IPS DF 4.7 (cell line): Measurements from ENCODE around the gene EIF3B.
"Not testable (repeated sequence)": the region's sequence is repeated elsewhere in the genome, so short reads cannot be mapped to it uniquely, and the experiment has no call there.

ENCODE experiments used
- DNase-seq: peaks from one replicate; pipeline ENCODE4 v3.0.0-alpha.2; 2013; ENCODE audit warnings: low spot score; ENCODE audit errors: extremely low read depth

EIF3B gene

GRCh38 chr7:2399848-2400587, 45.4 kb downstream of the EIF3B start:
- DNase-seq, result no peak

DNA sequence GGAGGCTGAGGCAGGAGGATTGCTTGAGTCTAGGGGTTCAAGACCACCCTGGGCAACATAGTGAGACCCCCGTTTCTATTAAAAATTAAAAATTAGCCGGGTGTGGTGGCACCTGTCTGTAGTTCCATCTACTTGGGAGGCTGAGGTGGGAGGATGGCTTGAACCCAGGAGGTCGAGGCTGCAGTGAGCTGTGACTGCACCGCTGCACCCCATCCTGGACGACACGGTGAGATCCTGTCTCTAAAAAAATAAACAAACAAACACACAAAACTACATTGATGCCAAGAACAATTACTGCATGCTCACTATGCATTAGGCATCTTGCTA, 48.0 kb downstream of the EIF3B start:
- DNase-seq, result no peak

DNA sequence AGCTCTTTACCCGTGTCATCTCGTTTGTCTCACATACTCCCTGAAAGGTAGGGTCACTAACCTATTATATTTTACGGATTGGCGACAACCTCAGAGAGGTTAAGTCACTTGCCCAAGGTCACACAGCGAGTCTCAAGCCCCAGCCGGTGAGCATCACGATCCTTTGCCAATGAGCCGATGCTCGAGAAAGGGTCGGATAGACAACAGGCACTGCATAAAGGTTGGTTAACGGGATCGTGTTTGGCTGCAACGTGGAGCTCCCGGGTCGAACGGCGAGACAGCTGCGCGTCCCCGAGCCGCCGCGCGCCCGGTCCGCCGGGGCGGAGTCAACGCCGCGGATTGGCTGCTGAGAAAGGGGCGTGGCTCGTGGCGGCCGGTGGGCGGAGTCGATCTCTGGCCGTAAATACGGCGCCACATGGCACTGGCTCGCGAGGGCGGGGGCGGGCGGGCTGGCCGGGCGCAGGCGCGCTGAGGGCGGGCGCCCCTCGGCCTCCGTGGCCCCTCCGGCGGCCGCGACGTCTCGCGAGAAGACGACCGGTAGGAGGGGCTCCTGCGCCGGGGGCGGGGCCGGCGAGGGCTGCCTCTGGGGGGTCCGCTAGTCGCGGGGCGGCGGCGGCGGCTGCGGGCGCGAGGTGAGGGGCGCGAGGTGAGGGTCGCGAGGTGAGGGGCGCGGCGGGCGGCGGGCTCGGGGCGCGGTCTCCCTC, 48.5 kb downstream of the EIF3B start, which contains the start of gene CHST12:
Gene CHST12, plus strand, starts transcription at position 598 of the 704 bp plus-strand sequence. CDS start 29,029 bp downstream, outside the sequence.
- peak; percentile 36 for DNase-seq

- DNase-seq, result no peak
Observed at GRCh38 chr7:2403718-2404648, 49.4 kb downstream of the EIF3B start.

DNA sequence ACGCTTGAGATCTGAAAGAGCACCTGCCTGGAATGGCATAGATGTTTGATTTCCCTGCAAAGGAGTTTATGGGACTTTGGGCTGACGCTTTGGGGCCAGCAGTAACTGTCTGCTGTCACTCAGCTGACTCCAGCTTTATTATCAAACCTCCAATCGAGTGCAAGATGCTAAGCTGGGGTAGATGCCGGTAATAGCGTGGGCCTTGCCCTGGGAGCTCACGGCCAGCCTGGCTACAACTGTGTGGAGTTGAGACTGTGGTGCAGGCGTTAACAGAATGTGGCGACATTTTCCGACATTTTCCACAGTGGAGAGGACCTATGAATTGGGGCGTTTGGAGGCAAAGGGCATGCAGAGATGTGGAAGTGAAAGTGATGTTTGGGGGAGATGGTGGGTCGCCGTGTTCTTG, 50.1 kb downstream of the EIF3B start:
- no peak for DNase-seq

- DNase-seq, result no peak
Observed at GRCh38 chr7:2405201-2405600, 50.6 kb downstream of the EIF3B start.

GRCh38 chr7:2405601-2406345, 51.1 kb downstream of the EIF3B start:
- no peak for DNase-seq

GRCh38 chr7:2409745-2410414, 55.3 kb downstream of the EIF3B start:
- DNase-seq, result no peak

- DNase-seq, result no peak
Observed at GRCh38 chr7:2411049-2411448, 56.4 kb downstream of the EIF3B start.

GRCh38 chr7:2411815-2412586, 57.4 kb downstream of the EIF3B start:
- DNase-seq, result no peak

GRCh38 chr7:2412587-2413201, 58.1 kb downstream of the EIF3B start:
- DNase-seq, result no peak

GRCh38 chr7:2416063-2416462, 61.4 kb downstream of the EIF3B start:
- no peak for DNase-seq

DNA sequence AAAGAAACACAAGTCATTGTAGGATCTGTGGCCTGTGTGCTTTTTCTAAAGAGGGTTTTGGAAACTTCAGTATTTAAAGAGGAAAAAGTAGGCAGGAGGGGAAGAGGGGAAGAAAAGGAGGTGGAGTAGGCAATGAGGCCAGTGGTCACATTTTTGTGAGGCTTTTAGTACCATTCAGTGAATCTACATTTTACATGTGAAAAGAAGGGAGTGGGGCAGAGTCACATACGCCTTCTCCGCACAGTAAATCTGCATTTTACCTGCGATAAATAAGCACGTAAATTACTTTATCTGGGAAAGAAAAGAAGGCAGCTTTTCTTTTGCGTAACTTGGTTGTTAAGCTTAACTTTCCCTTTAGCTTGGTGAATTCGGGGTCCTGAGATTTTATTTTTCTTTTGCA, 62.0 kb downstream of the EIF3B start:
- no peak for DNase-seq

DNA sequence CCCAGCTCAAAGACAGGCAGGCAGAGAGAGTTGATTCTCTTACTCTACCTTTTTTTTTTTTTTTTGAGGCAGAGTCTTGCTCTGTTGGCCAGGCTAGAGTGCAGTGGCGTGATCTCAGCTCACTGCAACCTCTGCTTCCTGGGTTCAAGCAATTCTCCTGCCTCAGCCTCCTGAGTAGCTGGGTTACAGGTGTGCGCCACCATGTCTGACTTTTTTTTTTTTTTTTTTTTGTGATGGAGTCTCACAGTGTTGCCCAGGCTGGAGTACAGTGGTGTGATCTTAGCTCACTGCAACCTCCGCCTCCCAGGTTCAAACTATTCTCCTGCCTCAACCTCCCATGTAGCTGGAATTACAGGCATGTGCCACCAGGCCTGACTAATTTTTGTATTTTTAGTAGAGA, 62.6 kb downstream of the EIF3B start:
- DNase-seq, result not testable (repeated sequence)

DNA sequence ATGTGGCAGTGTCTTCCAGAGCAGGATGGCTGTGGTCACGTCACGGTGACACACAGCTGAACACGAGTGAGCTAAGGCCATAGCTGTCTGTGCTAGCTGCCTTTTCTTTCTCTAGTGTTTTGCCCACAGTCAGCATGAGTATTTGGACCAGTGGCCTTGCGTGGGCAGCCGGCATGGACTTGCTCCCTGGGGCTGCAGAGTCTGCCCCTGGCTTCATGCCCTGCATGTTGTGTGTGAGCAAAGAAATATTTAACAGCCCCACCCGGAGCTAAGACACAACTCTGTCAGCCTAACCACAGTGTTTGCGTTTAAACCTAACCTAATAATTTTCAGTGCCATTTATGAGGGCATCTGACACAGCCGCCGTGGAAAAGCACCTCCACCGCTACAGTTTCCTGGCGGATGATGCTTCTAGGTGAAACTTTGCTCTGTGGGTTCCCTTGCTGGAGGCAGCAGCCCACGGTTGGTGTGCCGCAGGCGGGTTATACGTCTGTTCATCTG, 63.4 kb downstream of the EIF3B start:
- DNase-seq, result no peak

DNA sequence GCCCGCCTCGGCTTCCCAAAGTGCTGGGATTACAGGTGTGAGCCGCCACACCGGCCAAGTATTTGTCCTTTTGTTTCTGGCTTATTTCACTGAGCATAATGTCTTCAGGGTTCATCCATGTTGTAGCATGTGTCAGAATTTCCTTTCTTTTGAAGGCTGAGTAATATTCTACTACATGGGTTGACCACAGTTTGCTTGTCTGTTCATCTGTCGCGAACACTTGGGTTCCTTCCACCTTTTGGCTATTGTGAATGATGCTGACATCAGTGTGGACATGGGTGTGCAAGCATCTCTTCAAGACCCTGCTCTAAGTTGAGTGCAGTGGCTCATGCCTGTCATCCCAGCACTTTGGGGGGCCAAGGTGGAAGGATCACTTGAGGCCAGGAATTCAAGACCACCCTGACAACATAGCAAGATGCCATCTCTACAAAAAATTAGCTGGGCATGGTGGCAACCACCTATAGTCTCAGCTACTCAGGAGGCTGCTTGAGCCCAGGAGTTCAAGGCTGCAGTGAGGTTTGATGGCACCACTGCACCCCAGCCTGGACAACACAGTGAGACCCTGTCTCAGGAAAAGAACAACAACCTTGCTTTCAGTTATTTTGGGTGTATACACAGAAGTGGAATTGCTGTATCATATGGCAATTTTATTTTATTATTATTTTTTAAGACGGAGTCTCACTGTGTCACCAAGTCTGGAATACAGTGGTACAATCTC, 65.7 kb downstream of the EIF3B start:
- DNase-seq, result no peak

- no peak for DNase-seq
Observed at GRCh38 chr7:2421943-2422310, 67.3 kb downstream of the EIF3B start.

- no peak for DNase-seq
Observed at GRCh38 chr7:2425749-2426148, 71.1 kb downstream of the EIF3B start.
